H1 (cell line): ENCODE data around the gene LGR4. TPM values are rescaled to one million over a fixed set of nuclear protein-coding genes. Genes with fewer than 3 reads are reported as not detected.

ENCODE experiments used
- CTCF ChIA-PET: fragments of 300-600 bp; sonication (Branson Sonifier 250); formaldehyde crosslinking; loops from one replicate; lab custom pipeline; 2021; ENCODE audit not compliant: partially characterized antibody; lab: Charles Lee
- POLR2A ChIA-PET: fragments of 300-600 bp; sonication (Branson Sonifier 250); formaldehyde crosslinking; loops from one replicate; lab custom pipeline; 2021; ENCODE audit warnings: inconsistent platforms; ENCODE audit not compliant: partially characterized antibody; lab: Charles Lee
- DNase-seq, 2 experiments: peaks; one replicate each; pipeline versions ENCODE4 v3.0.0 to v3.0.0-alpha.2; 2010 to 2022; ENCODE audit warnings: low spot score in 2 of 2, low read depth in 1 of 2, mixed read lengths in 1 of 2
- FAIRE-seq: peaks from 2 replicates; lab custom pipeline; 2011; peaks lifted over from hg19 to GRCh38; lab: Jason Lieb, UNC
- H2AFZ ChIP-seq: 2 replicates; pipeline ENCODE4 v1.8.1; 2012; ENCODE audit warnings: low read length, inconsistent platforms
- H2AK5ac ChIP-seq: 2 replicates; pipeline ENCODE4 v1.6.1; 2013; ENCODE audit warnings: low read depth, low read length
- H2BK120ac ChIP-seq: replicated peaks from 2 replicates; pipeline ENCODE3; 2013; ENCODE audit warnings: low read depth, low read length, inconsistent platforms
- H2BK12ac ChIP-seq: 2 replicates; pipeline ENCODE4 v1.6.1; 2013; ENCODE audit warnings: low read depth, low read length
- H2BK15ac ChIP-seq: 2 replicates; pipeline ENCODE4 v1.6.1; 2013; ENCODE audit warnings: low read length
- H2BK20ac ChIP-seq: 2 replicates; pipeline ENCODE4 v1.6.1; 2013; ENCODE audit warnings: low read length
- H2BK5ac ChIP-seq: 2 replicates; pipeline ENCODE4 v1.6.1; 2013; ENCODE audit warnings: low read depth, low read length
- H3K14ac ChIP-seq: 2 replicates; pipeline ENCODE4 v1.6.1; 2013; ENCODE audit warnings: inconsistent platforms; ENCODE audit not compliant: insufficient read length
- H3K18ac ChIP-seq: 2 replicates; pipeline ENCODE4 v1.6.1; 2013; ENCODE audit warnings: low read length; ENCODE audit errors: extremely low read depth
- H3K23ac ChIP-seq: 2 replicates; pipeline ENCODE4 v1.6.1; 2013; ENCODE audit warnings: inconsistent platforms; ENCODE audit not compliant: insufficient read length
- H3K23me2 ChIP-seq: 2 replicates; pipeline ENCODE4 v1.6.1; 2013; ENCODE audit warnings: low read depth, low read length
- H3K27ac ChIP-seq: 2 replicates; pipeline ENCODE4 v1.6.1; 2011; ENCODE audit warnings: low read depth, low read length, inconsistent platforms
- H3K27me3 ChIP-seq, 4 experiments: replicated peaks in 1 of 4; 1 replicate in 1 of 4; 2 replicates in 3 of 4; pipeline versions ENCODE4 v1.6.1 to v1.8.1; 2011 to 2013; ENCODE audit warnings: low read length in 3 of 4, mild to moderate bottlenecking in 3 of 4, inconsistent platforms in 2 of 4, mixed read lengths in 2 of 4, moderate library complexity in 1 of 4; ENCODE audit not compliant: control insufficient read depth in 3 of 4, insufficient read depth in 3 of 4; ENCODE audit errors: extremely low read depth in 1 of 4
- H3K36me3 ChIP-seq, 4 experiments: 2 replicates each; pipeline versions ENCODE4 v1.6.1 to v1.8.1; 2011 to 2013; ENCODE audit warnings: mild to moderate bottlenecking in 4 of 4, low read length in 3 of 4, moderate library complexity in 2 of 4, control low read depth in 1 of 4, inconsistent platforms in 1 of 4; ENCODE audit not compliant: insufficient read depth in 4 of 4, control insufficient read depth in 2 of 4
- H3K4ac ChIP-seq: replicated peaks from 2 replicates; pipeline ENCODE3; 2013; ENCODE audit warnings: low read length, low read depth, mixed read lengths, inconsistent platforms; ENCODE audit not compliant: insufficient read length
- H3K4me1 ChIP-seq, 4 experiments: replicated peaks in 1 of 4; 1 replicate in 1 of 4; 2 replicates in 3 of 4; pipeline versions ENCODE4 v1.6.1 to v1.8.1; 2011 to 2013; ENCODE audit warnings: low read length in 3 of 4, inconsistent platforms in 2 of 4, mixed read lengths in 1 of 4; ENCODE audit not compliant: insufficient read depth in 4 of 4, control insufficient read depth in 3 of 4
- H3K4me2 ChIP-seq, 2 experiments: 2 replicates each; pipeline versions ENCODE4 v1.6.1 to v1.8.1; 2011 to 2013; ENCODE audit warnings: low read depth in 2 of 2, low read length in 2 of 2, control low read depth in 1 of 2, inconsistent platforms in 1 of 2, mild to moderate bottlenecking in 1 of 2; ENCODE audit not compliant: insufficient read depth in 1 of 2
- H3K4me3 ChIP-seq, 4 experiments: fragments of 200-600, 300-600 bp in 1 of 4; sonication (generic), shearing (Covaris generic), sonication (Bioruptor Twin) in 1 of 4; 2 replicates each; pipeline versions ENCODE4 v1.5.1 to v1.8.1; 2011 to 2016; ENCODE audit warnings: low read length in 4 of 4, low read depth in 3 of 4, control low read depth in 2 of 4, inconsistent platforms in 2 of 4, mild to moderate bottlenecking in 2 of 4, mixed read lengths in 1 of 4, moderate library complexity in 1 of 4; ENCODE audit not compliant: insufficient read depth in 2 of 4; ENCODE audit errors: extremely low read depth in 1 of 4
- H3K56ac ChIP-seq: replicated peaks from 2 replicates; pipeline ENCODE3; 2013; ENCODE audit warnings: low read depth, mild to moderate bottlenecking, mixed read lengths, low read length, inconsistent platforms; ENCODE audit not compliant: insufficient read length
- H3K79me1 ChIP-seq: 2 replicates; pipeline ENCODE4 v1.6.1; 2013; ENCODE audit warnings: low read depth, low read length, control low read depth
- H3K79me2 ChIP-seq, 2 experiments: 2 replicates each; pipeline versions ENCODE4 v1.6.1 to v1.8.1; 2012 to 2013; ENCODE audit warnings: low read length in 2 of 2, mild to moderate bottlenecking in 2 of 2, inconsistent platforms in 1 of 2; ENCODE audit not compliant: insufficient read depth in 2 of 2, control insufficient read depth in 1 of 2
- H3K9ac ChIP-seq, 4 experiments: replicated peaks in 1 of 4; 1 replicate in 1 of 4; 2 replicates in 3 of 4; pipeline versions ENCODE4 v1.6.1 to v1.8.1; 2011 to 2013; ENCODE audit warnings: low read depth in 3 of 4, low read length in 3 of 4, control low read depth in 2 of 4, mild to moderate bottlenecking in 2 of 4, moderate library complexity in 2 of 4, inconsistent platforms in 1 of 4; ENCODE audit errors: extremely low read depth in 1 of 4
- H3K9me3 ChIP-seq, 2 experiments: 2 replicates each; pipeline versions ENCODE4 v1.6.1 to v1.8.1; 2012 to 2013; ENCODE audit warnings: mild to moderate bottlenecking in 2 of 2, moderate library complexity in 2 of 2, control low read depth in 1 of 2, inconsistent platforms in 1 of 2, low read depth in 1 of 2, low read length in 1 of 2, mixed read lengths in 1 of 2; ENCODE audit not compliant: insufficient read depth in 2 of 2
- H4K20me1 ChIP-seq, 2 experiments: replicated peaks in 1 of 2; 2 replicates each; pipeline versions ENCODE3 to v1.8.1; 2011 to 2013; ENCODE audit warnings: inconsistent platforms in 2 of 2, low read length in 2 of 2, mild to moderate bottlenecking in 1 of 2; ENCODE audit not compliant: insufficient read depth in 2 of 2, control insufficient read depth in 1 of 2
- H4K5ac ChIP-seq: 2 replicates; pipeline ENCODE4 v1.6.1; 2013; ENCODE audit warnings: low read length, low read depth, mixed read lengths, inconsistent platforms; ENCODE audit not compliant: insufficient read length
- H4K8ac ChIP-seq: 2 replicates; pipeline ENCODE4 v1.8.0; 2013; ENCODE audit warnings: mild to moderate bottlenecking, moderate library complexity, low read length, inconsistent platforms; ENCODE audit not compliant: insufficient read depth; ENCODE audit errors: extremely low read depth
- H4K91ac ChIP-seq: replicated peaks from 2 replicates; pipeline ENCODE3; 2013; ENCODE audit warnings: low read length, mixed read lengths, inconsistent platforms; ENCODE audit not compliant: insufficient read length
- BCL11A ChIP-seq, 2 experiments: IDR thresholded peaks; one replicate each; pipeline ENCODE4 v1.6.1; 2011; ENCODE audit warnings: low read depth in 2 of 2, low read length in 2 of 2, mild to moderate bottlenecking in 2 of 2
- CBX5 ChIP-seq: fragments of 300-800, 300-1000 bp; sonication (generic); IDR thresholded peaks from 2 replicates; pipeline ENCODE4 v1.7.1; 2016; ENCODE audit warnings: antibody characterized with exemption, low read length, low read depth
- CHD1 ChIP-seq: IDR thresholded peaks from 2 replicates; pipeline ENCODE4 v1.6.1; 2012; ENCODE audit warnings: low read depth, low read length, improper control_type of control experiment
- KDM4A ChIP-seq: IDR thresholded peaks from one replicate; pipeline ENCODE4 v1.7.1; 2012; ENCODE audit warnings: low read depth, mild to moderate bottlenecking, moderate library complexity, low read length, inconsistent platforms; ENCODE audit not compliant: severe bottlenecking
- SUZ12 ChIP-seq: fragments of 200-600 bp; sonication (generic); IDR thresholded peaks from 2 replicates; pipeline ENCODE4 v1.6.1; 2012; ENCODE audit warnings: mild to moderate bottlenecking, inconsistent platforms, low read length, moderate library complexity, mixed read lengths
- TEAD4 ChIP-seq: IDR thresholded peaks from 2 replicates; pipeline ENCODE4 v1.6.1; 2012; ENCODE audit warnings: low read depth, low read length, inconsistent platforms, mixed read lengths
- WGBS, 2 experiments: shearing (Covaris generic) in 1 of 2; methylation state at CpG; one replicate each; pipeline versions ENCODE4 v1.1.6 to v1.1.7; 2013 to 2015; ENCODE audit warnings: low lambda C conversion rate in 2 of 2, mixed read lengths in 2 of 2, inconsistent platforms in 1 of 2, low coverage in 1 of 2, missing lambda C conversion rate in 1 of 2; ENCODE audit not compliant: insufficient replicate concordance in 2 of 2, insufficient coverage in 1 of 2, insufficient read length in 1 of 2; ENCODE audit errors: extremely low coverage in 1 of 2, missing lambda C conversion rate in 1 of 2; 5-methylcytosine and 5-hydroxymethylcytosine counted together
- polyA plus RNA-seq, 7 experiments: library from polyadenylated mRNA; depleted of rRNA in 3 of 7; stranded (reverse) in 5 of 7; unstranded in 2 of 7; fragments of >200 nt in 5 of 7; fragments of 200-250 nt in 2 of 7; gene quantifications; 1 replicate in 5 of 7; 2 replicates in 1 of 7; 4 replicates in 1 of 7; pipeline versions ENCODE4 v1.2.1 to v1.2.3, GENCODE V29; 2011 to 2013; ENCODE audit warnings: missing spikeins in 2 of 7, mixed read lengths in 2 of 7
- total RNA-seq: library from RNA; stranded (reverse); fragmentation: NEBNext Ultra II Directional; extraction: Animal tissue kit (Norgen Biotek cat#: 25700); gene quantifications from 2 replicates; pipeline ENCODE4 v1.2.1, GENCODE V29; 2021

LGR4 gene
- total and polyA plus RNA-seq, 2 of the 8 experiments (the other 6 are each of a cell fraction or from before 2014, with no cell fraction given): 26.6 to 61.7 TPM

DNA sequence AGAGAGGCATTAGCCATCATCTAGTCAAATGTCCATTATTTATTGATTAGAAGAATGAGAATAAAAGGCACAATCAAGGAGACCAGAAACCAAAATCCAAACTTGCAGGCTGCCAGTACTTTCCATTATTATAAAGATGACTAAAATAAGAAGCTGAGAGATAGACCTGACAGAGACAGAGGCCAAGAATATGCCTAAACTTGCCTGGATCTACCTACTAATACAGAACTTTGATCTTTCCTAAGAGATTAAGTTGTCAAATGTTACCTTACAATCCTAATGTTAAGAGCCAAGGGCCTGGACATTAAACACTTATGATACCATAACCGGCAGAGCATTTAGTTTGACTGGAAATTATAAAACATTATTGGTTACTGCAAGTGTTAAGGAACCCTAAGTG lies 6.2 kb downstream of the LGR4 start:
- H3K27ac ChIP-seq: no peak overlapping the region

More for the DNA sequence above, 6.2 kb downstream of the LGR4 start:
- no peak overlapping the region for H4K5ac ChIP-seq
- no peak overlapping the region for H2BK12ac ChIP-seq
- H3K79me1 ChIP-seq: peaks cover 8% of the 10 kb centered on the region; the same call in 1 of the 2 replicates
- no peak overlapping the region for H3K23ac ChIP-seq
- POLR2A ChIA-PET: interaction anchor here (1.0 kb wide), 1 partner anchor 10 kb away, joined by 4 read pairs; no protein-coding TSS in a partner anchor
- no peak overlapping the region for H4K8ac ChIP-seq
- no peak for DNase-seq
- H3K4ac ChIP-seq: no peak overlapping the region
- no peak overlapping the region for H3K14ac ChIP-seq
- H3K4me1 ChIP-seq: peaks cover 0 to 27% (median 12%) of the 10 kb centered on the region in 4 experiments; a peak in 6 of 7 replicates
- H3K9ac ChIP-seq: no peak overlapping the region
- H3K23me2 ChIP-seq: peaks cover 8% of the 10 kb centered on the region; the same call in 1 of the 2 replicates
- H4K20me1 ChIP-seq: peaks cover 14 to 15% of the 10 kb centered on the region in 2 experiments
- no peak for TF ChIP-seq CBX5
- no peak for TF ChIP-seq BCL11A (IDR thresholded peaks at IDR 0.05; ENCODE audit: low read depth in 2 of 2, low read length in 2 of 2)
- TF ChIP-seq SUZ12: no peak
- TF ChIP-seq CHD1: no peak
- TF ChIP-seq KDM4A: no peak
- TF ChIP-seq TEAD4: no peak
- no peaks in the 10 kb centered on the region for H3K9me3 ChIP-seq
- H2BK5ac ChIP-seq: no peak overlapping the region
- FAIRE-seq: no peak
- H3K4me3 ChIP-seq: no peak overlapping the region
- peaks cover 76 to 100% of the 10 kb centered on the region in 2 experiments for H3K79me2 ChIP-seq
- 0 out of 8 replicates have a peak, but pooled peaks cover 0 to 3% (median 0%) of the 10 kb centered on the region in 4 experiments for H3K36me3 ChIP-seq
- H4K91ac ChIP-seq: no peak overlapping the region
- no peak overlapping the region for H2AK5ac ChIP-seq
- no peaks in the 10 kb centered on the region; a peak in 1 of 7 replicates for H3K27me3 ChIP-seq
- H2AFZ ChIP-seq: no peak overlapping the region
- WGBS, 2 experiments: 96% methylated on average over 1 of the region's 1 CpG; no CpG with 5 or more reads in 1 of the 2 experiments
- H2BK20ac ChIP-seq: no peak overlapping the region
- no peak overlapping the region for H3K18ac ChIP-seq
- no peak overlapping the region for H2BK120ac ChIP-seq
- CTCF ChIA-PET: interaction anchor here (1.4 kb wide), 1 partner anchor 21 kb away, joined by 5 read pairs; no protein-coding TSS in a partner anchor
- no peak overlapping the region for H2BK15ac ChIP-seq
- H3K56ac ChIP-seq: no peak overlapping the region
- peak overlapping the region in 1 of 2 experiments; percentile 32; a peak in 1 of 4 replicates for H3K4me2 ChIP-seq
